ENCODE results near the gene GNB1L.
"Not testable (repeated sequence)": the region's sequence is repeated elsewhere in the genome, so short reads cannot be mapped to it uniquely, and the experiment has no call there.

Gene GNB1L

DNA sequence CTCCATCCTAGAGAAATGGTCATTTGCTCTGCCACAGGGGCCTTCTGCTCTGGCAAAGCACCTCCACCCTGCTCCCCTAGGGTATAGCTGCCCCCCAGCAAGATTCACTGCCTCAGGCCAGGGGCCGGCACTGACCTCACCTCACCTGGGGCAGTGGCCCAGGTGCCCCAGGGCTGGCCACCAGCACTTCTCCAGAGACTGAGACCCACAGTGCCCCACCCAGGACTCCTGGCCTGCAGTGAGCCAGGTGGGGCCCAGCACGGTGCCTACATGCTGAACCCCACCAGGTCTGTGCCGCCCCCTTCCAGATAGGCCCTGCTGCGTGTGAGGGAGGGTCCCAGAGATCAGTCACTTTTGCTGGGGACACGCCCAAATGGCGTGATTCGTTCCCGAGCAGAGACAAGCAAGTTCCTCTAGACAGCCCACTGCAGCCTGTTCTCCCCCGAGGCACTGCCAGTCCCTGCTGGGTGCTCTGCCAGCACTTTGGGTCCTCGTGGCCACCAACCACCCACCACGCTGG lies 10.8 kb downstream of the GNB1L start:
- DNase-seq (ENCODE audit: low read depth): no peak

DNA sequence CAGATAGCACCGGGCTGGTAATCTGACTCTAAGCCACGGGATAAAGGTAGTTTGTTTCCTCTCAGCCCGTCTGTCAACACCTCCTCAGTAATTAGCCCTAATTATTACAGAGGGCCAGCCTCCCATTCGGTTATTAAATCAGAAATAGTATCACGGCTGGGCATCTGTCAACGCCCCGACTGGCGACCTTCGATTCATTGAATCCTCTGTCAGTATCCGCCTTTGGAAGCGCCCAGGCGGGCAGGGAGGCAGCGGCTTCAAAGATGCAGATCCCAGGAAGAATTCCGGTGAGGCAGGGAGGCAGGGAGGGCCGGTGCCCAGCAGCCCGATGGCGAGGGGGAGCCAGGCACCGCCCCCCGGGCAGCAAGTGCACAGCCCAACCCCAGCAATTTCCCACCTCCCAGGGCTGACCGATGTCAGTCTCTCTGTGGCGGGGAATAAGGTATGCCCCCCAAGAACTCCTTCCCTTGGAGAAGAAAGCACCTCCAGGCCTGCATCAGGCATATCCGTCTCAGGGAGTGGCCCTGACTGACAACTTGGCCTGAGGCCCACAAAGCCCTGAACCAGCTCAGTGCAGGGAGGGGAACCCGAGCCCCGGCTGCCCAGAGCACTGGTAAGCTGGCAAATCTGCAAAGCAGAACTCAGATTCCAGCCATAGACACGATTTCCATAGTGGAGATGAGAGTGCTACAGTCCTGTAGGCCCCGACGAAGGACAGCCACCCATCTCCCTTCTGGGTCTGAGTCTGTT lies 11.4 kb downstream of the GNB1L start:
- no peak for DNase-seq (ENCODE audit: low read depth)

DNA sequence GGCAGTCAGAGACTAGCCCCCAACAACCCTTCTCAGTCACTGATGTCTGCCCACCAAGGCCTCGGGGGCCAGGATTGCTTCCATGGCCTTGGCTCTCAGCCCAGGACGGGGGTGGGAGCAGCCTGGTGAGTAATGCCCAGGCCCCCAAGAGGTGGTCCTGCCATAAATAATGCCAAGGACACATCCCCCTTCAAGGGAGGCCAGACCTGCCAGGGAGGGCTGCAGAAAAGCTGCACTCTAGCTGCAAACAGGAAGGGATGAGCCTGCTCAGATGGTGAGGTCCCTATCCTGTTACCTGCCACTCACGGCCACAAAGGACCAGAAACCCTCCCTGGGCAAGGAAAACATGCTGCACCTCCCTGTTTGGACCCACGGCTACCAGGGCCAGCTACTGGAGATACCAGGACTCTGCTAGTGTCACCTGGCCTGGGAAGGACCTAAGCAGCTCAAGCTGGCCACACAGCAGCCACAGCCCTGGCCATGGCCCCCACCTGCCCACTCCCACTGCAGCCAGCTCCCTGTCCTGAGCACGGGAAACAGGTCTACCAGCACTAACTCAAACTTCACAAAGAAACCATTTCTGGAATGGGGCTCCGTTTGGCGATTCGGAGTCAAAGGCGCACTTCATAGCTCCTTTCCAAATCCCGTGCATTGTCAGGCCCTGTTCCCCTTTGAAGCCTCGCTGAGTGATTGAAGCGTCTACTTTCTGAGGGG lies 12.1 kb downstream of the GNB1L start:
- DNase-seq (ENCODE audit: low read depth): no peak

DNA sequence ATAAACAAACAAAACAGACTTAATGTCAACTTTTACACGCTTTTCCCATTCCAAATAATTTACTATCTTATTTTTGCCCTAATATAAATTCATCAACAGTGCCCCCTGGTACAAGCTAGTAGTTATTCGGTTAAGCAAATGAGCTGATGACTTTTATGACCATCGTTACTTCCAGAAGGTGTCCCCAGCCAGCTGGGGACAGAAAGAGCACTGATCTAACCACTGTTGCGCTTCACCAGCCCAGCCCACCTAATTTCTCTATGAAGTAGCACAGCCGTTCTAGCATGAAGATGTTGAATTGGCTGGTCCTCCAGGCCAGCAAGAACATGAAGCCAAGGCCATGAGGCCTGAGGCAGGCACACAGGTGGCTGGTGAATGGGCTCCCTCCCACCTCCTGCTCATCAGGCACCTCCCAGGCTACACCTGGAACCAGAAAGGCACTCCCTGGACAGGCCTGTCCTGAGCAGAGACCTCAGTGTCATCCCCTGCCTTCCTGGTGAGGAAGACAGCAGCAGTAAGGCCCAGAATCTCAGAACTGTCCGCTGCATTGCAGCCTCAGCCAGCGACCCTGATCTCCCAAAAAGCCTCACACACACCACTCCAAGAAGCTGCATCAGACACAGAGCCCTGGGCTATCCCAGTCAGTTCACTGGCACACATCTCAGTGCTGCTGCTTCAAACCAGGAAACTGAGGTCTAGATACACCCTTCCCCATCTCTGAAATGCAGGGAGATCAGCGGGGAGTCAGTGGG lies 12.9 kb downstream of the GNB1L start:
- DNase-seq (ENCODE audit: low read depth): no peak

DNA sequence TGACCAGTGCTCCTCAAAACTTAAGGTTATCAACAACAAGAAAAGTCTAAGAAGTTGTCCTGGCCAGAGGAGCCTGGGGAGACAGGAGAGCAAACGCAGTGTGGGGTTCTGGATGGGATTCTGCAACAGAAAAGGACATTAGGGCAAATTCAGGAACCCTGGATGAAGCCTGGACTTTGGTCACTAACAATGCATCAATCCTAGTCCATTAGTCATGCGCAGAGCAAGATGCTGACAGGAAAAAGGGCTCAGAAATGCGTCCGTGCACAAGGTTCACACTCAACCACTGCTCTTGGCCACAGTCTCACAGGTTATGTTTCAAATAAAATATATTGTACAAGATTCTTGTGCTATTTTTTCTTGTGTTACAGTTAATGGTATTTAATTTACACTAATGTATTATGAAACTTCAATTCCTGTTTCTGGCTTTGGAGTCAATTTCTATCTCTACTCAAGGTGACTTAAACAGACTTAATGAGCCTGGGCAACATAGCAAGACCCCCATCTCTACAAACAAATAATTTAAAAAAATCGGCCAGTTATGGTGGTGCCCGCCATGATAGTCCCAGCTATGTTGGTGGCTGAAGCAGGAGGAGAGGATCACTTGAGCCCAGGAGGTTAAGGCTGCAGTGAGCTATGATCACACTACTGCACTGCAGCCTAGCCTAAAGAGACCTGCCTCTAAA lies 13.6 kb downstream of the GNB1L start:
- no peak for DNase-seq (ENCODE audit: low read depth)

DNA sequence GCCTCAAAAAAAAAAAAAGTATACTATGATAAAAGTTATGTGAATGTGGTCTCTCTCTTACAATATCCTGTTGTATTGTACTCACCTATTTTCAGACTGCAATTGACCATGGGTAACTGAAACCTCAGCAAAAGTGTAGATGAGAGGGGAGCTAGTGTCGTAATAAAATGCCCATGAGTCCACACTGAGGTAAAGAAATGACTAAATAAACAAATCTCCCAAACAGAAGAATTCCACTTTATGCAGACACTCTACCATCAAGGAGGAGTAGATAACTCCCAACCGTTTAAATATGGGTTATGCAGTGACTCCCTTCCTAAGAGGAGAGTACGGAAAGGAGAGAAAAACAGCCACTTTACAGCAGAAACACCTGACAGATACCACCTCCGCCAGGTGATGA lies 14.6 kb downstream of the GNB1L start:
- no peak for DNase-seq (ENCODE audit: low read depth)

DNA sequence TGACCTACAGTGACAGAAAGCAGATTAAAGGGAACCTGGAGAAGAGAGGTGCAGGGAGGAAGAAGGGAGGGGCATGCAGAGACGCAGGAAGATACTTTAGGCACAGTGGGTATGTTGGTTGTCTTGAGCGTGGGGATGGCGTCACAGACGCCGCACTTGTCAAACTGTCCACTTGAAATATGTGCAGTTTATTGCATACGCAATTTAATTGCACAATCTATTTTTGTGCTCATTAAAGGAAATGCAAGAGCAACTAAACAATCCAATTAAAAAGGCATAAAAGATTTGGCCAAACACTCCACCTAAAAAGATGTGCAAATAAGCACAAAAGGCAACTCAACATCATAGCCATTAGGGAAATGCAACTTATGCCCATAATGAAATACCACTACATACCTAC lies 16.8 kb downstream of the GNB1L start:
- no peak for DNase-seq (ENCODE audit: low read depth)

DNA sequence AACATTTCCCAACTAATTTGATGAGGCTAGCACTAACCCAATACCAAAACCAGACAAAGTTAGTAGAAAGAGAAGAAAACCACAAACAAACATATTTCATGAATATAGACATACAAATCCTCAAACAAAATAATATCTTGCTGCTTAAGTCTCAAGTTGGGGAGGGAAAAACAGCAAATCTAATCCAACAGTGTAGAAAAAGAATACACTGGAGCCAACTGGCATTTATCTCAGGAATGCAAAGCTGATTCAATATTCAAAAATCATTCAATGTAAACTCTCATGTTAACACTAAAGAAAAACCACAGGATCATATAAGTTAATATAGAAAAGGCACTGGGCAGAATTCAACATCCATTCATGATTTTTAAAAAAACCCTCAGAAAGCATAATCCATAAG lies 18.2 kb downstream of the GNB1L start:
- no peak for DNase-seq (ENCODE audit: low read depth)

DNA sequence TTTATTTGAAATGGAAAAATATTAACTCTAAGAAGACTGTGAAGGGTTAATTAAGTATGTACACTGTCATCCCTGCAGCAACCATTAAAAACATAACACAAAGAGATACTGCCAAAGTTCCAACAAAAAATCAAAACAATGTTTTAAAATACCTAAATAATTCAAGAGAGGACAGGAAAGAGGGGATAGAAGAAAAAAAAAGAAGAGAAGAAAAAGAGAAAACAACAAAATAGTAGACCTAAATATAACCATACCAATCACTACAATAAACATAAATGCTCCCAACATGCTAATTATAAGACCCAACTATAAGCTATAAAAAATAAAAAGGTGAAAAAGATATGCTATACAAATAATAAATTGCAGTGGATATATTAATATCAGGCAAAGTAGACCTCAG lies 20.1 kb downstream of the GNB1L start:
- DNase-seq (ENCODE audit: low read depth): no peak

DNA sequence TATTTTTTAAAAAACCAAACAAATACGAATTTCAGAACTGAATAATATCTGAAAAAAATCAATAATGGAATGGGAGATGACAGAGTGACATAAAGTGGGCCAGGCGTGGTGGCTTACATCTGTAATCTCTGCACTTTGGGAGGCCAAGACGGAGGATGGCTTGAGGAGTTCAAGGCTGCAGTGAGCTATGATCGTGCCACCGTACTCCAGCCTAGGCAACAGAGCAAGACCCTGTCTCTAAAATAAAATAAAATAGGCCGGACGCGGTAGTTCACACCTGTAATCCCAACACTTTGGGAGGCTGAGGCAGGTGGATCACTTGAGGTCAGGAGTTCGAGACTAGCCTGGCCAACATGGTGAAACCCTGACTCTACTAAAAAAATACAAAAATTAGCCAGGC lies 21.3 kb downstream of the GNB1L start:
- not testable (repeated sequence) for DNase-seq (ENCODE audit: low read depth)

DNA sequence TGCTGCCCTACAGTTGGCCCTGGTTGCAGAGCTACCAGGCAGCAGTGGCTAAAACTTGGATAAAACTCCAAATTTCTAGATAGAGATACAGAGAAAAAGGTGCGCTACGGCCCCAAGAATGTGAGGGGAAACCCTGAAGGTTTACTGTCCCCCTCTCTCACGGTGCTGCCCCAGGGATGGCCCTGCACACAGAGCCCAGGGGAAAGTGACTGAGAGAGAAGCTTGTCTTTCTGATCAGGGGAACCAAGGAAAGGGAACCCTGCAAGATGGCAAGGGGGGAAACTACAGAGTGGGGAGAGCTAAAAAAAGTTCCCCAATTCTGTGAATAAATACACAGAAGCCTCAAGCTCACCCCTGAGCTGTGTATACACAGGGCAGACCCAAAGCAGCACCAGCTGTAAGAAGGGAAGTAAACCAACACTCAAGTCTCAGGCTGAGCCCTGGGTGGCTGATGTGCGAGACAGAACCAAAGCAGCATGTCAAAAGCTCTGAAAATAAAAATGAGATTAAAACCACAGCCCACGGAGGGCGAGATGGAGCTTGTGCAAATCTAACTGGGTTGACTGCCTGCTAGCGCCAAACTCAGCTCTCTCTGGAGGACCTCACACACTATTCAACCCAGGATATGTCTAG lies 22.1 kb downstream of the GNB1L start:
- no peak for DNase-seq (ENCODE audit: low read depth)

DNA sequence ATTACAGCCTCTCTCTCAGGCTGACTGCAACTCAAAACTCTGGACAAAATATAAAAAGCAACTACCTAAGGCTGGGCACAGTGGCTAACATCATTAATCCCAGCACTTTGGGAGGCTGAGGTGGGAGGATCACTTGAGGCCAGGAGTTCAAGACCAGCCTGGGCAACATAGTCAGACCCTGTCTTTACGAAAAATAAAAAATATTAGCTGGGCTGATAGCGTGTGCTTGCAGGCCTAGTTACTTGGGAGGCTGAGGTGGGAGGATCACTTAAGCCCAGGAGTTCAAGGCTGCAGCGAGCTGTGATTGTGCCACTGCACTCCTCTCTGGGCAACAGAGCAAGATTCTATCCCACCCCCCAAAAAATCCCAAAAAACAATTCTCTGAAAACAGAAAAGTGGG lies 22.7 kb downstream of the GNB1L start:
- DNase-seq (ENCODE audit: low read depth): not testable (repeated sequence)

DNA sequence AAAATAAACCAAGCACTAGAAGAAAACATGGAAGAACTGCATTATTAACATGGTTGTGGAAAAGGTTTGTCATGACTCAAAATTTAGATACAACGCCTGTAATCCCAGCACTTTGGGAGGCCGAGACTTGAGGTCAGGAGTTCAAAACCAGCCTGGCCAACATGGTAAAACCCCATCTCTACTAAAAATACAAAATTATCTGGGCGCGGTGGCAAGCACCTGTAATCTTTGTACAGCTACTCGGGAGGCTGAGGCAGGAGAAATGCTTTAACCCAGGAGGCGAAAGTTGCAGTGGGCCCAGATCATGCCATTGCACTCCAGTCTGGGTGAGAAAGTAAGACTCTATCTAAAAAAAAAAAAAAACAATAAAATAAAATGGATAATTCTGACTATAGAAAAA lies 23.7 kb downstream of the GNB1L start:
- DNase-seq (ENCODE audit: low read depth): no peak

DNA sequence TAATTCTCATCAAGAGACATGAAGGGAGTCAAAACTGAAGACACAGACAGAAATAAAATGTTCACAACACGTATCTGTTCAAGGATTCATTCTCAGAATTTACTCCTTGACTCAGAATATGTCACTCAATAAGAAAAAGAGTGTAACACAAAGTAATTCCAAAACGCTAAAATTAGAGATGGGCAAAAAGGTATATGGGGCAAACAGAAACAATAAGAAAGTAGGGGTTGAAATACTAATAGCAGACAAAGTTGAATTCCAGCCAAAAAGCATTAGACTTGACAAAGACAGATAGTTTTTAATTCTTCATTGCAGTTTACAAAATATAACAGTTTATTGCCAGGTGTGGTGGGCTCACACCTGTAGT lies 26.7 kb downstream of the GNB1L start:
- no peak for DNase-seq (ENCODE audit: low read depth)

DNA sequence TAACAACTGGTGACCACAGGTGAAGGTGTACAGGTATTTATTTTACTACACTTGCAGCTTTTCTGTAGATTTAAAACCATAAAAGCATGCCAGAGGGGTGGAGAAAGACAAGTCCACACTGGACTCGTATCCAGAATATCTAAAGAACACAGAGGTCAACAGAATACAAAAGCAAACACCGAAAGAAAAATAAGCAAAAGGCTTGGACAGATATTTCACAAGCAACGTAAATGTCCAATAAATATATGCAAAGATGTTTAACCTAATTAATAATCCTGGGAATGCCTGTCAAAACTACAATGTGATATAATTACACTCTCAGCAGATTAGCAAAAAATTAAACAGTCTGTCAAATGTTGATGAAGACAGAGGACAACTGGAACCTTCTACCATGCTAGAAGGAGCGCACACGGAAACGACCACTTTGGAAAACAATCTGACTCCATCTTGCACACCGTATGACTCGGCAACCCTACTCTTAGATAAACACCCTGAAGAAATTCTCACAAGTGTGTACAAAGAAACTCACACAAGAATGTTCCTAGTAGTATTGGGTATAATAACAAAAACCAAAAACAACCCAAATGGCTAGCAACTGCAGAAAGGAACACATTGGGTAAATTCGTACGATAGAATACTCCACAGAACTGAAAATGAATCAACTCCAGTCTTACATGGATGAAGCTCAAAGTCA lies 27.2 kb downstream of the GNB1L start:
- DNase-seq (ENCODE audit: low read depth): no peak

DNA sequence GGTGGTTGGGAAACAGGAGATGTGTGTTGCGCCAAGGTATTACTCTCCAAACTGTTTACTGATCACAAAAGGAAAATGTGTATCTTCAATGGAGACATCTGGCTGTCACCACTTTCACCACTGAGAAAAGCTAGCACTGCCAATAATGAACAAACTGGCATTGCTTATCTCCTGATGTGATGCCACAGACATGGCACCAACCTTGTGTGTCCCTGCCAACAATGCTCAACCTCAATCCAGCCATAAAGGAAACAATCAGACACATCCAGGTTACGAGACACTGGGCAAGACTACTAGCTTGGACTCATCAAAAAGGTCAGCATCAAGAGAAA lies 28.1 kb downstream of the GNB1L start:
- DNase-seq (ENCODE audit: low read depth): no peak

DNA sequence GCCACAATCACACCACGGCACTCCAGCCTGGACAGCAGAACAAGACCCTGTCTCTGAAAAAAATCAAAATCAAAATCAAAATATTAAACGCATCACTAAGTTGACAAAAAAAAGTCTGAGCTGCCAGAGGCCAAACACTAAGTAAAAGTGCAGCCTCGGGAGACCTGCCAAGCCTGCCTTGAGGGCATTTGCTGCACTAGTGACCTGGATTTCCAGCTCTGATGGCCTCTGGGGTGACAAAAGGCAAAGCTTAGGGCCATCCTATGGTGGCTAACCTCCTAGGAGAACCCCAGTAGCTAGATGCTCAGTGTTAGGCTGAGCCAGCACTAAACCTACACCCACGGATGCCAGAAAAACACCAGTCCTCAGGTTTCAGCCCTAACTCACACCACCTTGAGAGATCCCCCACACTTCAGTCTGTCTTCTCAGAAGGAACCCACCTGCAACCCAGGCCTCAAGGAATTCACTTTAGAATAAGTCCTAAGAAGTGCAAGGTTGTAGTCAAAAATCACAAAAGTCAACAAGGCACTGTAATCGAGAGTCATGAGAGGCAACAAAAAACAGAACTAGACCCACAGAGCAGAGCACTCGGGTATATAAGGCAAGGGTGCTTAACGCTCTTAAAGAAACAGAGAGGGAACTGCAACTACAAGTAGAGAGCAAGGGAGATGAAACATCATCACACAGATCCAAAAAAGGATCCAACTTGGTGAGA lies 28.6 kb downstream of the GNB1L start:
- DNase-seq (ENCODE audit: low read depth): no peak

DNA sequence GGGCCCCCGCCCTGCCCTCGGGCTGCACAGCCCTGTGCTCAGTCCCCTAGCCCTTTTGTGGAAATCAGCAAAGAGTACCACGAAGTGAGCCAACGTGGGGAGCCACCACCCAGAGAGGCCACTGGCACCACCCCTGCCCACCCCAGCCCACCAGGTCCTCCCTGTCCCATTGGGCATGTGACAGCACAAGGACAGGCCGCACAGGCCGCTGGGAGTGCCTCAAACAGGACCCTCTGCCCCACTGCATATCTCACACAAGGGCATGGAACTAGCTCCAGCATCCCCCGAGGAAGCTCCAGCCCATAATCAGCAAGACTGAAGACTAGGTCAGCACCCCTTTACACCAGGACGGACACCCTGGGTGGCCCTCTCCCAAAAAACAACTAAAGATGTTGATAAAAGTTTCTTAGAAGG lies 29.7 kb downstream of the GNB1L start:
- DNase-seq (ENCODE audit: low read depth): no peak

DNA sequence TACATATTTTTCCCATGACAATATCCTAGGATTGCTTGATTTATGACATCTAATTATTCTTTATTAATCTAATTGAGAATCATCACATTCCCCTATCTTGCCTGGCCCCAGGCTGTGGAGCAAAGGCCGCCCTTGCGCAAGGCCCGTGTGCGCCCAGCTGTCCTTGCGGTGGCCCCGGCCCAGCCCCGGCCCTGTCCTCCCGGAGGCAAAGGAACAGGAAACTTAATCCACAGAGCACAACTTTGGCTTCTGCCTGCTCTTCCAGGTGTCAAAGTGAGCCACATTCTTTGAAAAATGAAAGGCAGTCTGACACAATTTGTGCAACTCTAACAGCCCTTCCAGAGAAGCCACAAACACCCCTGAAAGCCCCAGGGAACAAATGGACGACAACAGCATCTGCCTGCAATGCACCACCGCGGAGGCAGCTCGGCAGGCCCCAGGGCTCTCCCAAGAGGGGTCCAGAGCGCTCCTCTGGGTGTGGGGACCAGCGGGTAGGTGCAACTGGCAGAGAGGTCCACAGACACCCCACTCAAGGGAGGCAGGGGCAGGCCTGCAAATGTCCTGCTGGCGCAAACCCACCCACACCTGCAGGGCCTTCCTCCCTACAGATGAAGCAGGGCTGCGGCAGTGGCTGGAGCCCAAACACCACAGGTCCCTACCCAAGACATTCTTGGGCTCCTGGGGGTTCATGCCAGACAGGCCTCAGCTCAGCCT lies 30.3 kb downstream of the GNB1L start:
- no peak for DNase-seq (ENCODE audit: low read depth)

DNA sequence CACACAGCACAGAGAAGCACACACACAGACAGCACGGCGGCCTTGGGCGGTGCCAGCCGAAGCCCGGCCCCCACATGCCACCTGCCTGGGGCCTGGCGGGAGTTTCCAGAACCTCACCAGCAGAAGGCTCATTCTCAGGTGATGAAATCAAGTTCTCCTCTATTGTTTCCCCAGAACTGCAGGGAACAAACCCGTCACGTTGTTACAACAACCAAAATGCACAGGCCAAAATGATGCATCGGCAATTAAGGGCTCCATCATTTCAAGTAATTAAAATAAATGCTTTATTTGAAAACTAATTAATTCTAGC lies 30.8 kb downstream of the GNB1L start:
- no peak for DNase-seq (ENCODE audit: low read depth)

Measured in GM04503 (cell line).